Measurements from ENCODE around the gene EPHX1.

The EPHX1 gene

DNA sequence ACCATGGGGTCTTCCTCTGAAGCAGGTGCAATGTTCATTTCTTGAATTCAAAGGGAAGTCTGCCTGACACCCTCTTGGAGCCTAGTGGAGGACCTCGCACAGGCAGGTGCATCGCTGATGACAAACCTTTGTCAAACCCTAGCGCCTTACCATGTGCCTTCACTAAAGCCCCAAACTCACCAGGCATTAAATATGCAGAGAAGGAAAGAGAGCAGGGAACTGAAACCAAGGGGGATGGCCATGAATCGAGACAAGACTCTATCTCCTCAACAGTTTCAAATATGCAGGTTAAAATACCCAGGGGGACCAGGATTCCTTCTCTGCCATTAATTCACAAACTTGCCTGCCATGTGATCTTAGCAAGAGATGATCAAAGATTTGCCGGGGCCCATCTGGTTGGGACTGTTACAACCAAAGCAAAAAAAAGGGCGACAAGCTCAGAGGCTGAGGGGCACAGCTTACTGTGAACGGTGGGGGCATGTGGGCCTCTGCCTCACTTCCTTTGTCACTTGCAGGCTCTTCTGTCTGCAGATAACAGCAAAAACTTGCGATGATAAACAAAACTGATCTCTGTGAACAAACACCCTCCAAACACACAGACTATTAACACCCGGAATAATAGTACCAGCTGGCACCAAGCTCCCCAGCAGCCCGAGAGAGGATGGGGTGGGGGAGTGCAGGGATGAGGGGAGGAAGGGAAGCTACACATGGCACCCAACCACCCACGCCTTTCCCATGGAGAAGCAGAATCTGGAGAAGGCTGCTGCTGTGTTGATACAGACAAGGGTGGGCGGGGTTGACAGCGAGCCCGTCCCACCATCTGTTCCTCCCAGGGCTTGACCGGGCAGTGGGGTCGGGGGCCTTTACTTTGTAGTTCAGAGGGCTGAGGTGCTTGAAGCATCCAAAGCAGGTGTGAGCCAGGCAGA is 38.4 kb downstream of the EPHX1 start:
- TF ChIP-seq, protein P1, sequence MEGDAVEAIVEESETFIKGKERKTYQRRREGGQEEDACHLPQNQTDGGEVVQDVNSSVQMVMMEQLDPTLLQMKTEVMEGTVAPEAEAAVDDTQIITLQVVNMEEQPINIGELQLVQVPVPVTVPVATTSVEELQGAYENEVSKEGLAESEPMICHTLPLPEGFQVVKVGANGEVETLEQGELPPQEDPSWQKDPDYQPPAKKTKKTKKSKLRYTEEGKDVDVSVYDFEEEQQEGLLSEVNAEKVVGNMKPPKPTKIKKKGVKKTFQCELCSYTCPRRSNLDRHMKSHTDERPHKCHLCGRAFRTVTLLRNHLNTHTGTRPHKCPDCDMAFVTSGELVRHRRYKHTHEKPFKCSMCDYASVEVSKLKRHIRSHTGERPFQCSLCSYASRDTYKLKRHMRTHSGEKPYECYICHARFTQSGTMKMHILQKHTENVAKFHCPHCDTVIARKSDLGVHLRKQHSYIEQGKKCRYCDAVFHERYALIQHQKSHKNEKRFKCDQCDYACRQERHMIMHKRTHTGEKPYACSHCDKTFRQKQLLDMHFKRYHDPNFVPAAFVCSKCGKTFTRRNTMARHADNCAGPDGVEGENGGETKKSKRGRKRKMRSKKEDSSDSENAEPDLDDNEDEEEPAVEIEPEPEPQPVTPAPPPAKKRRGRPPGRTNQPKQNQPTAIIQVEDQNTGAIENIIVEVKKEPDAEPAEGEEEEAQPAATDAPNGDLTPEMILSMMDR (IDR thresholded peaks at IDR 0.05) = no peak

DNA sequence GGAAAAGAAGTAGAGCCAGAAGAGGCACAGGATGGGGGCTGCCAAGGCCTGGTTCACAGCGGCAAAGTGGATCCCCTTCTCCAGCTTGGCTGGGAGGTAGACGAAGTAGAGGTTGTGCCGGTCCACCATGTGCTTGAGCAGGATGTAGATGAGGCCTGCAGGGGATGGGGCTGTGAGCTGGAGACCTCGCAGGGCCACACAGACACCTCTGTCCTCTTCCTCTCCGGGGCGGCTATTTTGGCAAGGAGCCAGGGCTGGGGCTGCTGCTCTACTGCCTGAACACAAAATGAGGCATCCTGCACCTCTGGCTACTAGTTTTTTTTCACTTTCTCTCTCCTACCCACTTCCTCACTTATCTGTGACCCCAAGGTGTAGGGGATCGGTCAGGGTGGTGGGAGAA is 40.0 kb downstream of the EPHX1 start:
- TF ChIP-seq, protein P1 (IDR thresholded peaks at IDR 0.05) = no peak

DNA sequence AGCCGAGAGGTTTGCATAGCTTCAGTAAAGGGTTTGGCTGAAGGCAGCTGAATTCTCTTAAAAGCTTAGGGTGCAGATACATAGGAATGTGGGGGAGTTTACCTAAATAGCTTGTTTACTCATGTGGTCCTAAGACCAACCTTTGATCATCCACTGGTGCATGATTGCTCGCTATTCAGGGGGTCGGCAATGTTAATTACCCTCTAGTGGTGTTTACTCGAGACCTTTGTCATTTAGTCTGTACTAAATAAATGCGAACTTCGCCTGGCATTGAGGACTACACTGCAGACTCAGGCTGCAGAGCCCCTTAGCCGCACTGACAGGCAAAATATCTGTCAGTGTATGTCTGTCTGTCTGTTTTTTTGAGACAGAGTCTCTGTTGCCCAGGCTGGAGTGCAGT is 40.4 kb downstream of the EPHX1 start:
- TF ChIP-seq, protein P1 (IDR thresholded peaks at IDR 0.05) = no peak

DNA sequence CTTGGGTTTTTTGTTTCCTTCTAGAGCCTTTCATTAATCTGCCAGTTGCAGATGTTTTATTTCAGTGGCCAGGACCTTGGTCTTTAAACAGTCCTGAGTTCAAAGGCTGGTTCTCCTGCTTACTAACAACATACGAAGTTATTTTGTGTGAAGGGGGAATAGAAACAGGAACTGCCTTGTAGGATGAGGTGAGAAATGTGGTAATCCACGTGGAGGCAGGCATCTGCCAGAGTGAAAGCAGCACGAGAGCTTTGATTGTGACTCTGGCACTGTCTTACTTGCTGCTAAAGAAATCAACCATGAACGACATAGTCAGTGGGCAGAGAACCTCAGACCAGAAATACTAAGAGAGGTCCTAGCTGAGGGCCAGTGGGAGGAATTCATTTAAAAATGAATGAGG is 41.9 kb downstream of the EPHX1 start:
- TF ChIP-seq, protein P1 (IDR thresholded peaks at IDR 0.05) = no peak

DNA sequence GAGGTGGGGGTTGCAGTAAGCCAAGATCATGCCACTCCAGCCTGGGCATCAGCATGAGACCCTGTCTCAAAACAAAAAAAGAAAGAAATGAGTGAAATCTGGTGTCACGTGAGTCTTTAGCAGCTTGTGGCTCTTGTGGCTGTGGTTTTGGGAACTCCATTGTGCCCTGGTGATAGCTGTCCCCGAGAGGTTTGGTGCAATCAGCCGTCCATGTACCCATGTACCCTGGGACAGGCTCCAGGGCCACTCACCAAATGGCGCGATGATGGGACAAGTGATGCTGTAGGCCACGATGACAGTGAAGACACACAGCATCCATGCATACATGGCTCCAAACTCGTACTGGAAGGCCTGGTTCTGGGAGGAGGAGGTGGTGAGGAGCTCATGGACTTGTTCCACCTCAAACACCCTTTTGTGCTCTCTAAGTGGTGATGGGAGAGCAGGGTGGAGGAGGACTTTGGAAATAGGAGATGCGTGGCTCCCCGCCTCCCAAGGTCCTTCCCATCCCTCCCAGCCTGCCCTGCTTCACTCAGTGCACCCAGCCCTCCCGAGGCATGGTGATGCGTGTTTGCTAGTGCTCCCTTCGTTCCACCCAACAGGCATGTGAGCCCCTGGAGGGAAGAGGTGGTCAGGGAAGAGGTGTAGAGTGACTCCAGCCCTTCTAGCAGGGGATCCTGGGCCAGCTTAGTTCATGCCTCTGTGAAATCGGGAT is 42.6 kb downstream of the EPHX1 start:
- TF ChIP-seq, protein P1 (IDR thresholded peaks at IDR 0.05) = no peak

DNA sequence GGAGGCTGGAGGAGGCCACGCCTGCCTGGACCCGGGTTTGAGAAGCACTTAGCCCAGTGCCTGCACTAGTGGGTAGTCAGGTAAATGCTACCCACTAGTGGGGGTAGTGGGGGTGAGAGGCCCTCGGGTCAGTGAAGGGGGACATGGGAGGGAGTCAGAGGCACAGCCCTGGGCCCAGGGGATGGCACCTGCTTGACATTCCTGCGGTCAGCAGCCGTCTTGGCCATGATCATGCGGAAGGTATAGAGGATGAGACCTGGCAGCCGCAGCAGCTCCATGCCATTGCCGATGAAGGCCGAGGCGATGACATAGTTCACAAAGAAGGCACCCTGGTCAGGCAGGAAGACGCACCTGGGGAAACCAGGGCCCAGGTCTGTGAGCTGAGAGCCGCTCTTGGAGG is 43.5 kb downstream of the EPHX1 start:
- TF ChIP-seq, protein P1 (IDR thresholded peaks at IDR 0.05) = no peak

DNA sequence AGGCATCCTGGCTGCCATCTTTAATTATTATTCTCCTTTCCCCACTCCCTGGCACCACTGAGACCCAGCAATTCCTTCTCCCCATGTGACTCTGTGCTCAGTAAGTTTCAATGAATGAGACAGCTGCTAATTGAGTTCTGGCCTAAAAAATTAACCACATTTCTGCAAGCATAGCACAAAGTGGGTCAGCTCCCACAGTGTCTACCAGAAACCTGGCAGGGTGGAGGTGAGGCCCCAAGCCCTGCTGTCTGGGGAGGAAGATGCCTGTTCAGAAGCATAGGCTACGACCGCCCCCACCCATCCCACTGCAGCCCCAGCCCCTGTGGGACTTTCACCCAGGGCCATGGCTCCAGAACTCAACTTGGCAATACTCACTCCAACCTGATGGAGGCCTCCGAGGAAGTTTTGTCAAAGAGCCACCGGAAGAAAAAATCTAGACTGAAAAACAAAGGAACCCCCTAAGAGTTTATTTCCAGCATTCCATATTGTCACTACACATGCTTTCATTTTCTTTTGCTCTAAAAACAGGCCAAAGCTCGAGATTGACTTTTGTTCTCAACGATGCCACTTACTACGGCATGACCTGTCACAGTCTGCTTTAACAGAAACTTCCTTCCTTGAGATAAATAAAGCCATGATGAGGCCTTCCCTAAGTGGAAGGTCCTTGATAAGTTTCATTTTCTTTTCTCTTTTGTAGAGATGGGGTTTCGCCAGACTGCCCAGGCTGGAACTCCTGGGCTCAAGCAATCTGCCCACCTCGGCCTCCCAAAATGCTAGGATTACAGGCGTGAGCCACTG is 45.8 kb downstream of the EPHX1 start:
- TF ChIP-seq, protein P1 (IDR thresholded peaks at IDR 0.05) = no peak

All from LNCAP (cell line).